OCI-LY7 (cell line): ENCODE results near the gene BDKRB2. TPM values are rescaled to one million over a fixed set of nuclear protein-coding genes. Genes with fewer than 3 reads are reported as not detected.
"Not testable (repeated sequence)": the region's sequence is repeated elsewhere in the genome, so short reads cannot be mapped to it uniquely, and the experiment has no call there.

ENCODE experiments used
- BruUV-seq: library from RNA; stranded (reverse); fragments of 400-500 nt; replicated peaks from 2 replicates; lab custom pipeline; 2021; lab: Mats Ljungman, UMichigan
- CTCF ChIA-PET: fragments of 300-600 bp; sonication (Branson Sonifier 250); formaldehyde crosslinking; loops from one replicate; lab custom pipeline; 2022; ENCODE audit warnings: antibody characterized with exemption; ENCODE audit not compliant: unreplicated experiment; lab: Charles Lee
- POLR2A ChIA-PET: fragments of 300-600 bp; sonication (Branson Sonifier 250); formaldehyde crosslinking; loops from one replicate; lab custom pipeline; 2022; ENCODE audit warnings: antibody characterized with exemption; lab: Charles Lee
- DNase-seq: peaks from one replicate; pipeline ENCODE4 v3.0.0-alpha.2; 2015; ENCODE audit warnings: low spot score
- H2AFZ ChIP-seq: fragments of 200-600 bp; sonication (generic), shearing (Covaris generic); 2 replicates; pipeline ENCODE4 v1.6.1; 2014; ENCODE audit warnings: mild to moderate bottlenecking, antibody characterized with exemption, low read length, moderate library complexity
- H3K27ac ChIP-seq: fragments of 200-600 bp; sonication (generic); 2 replicates; pipeline ENCODE4 v1.5.1; 2014; ENCODE audit warnings: mixed run types, low read depth, mild to moderate bottlenecking, moderate library complexity, low read length, inconsistent platforms; ENCODE audit not compliant: poor library complexity, severe bottlenecking
- H3K36me3 ChIP-seq: fragments of 200-600 bp; sonication (generic); 2 replicates; pipeline ENCODE4 v1.6.1; 2014; ENCODE audit warnings: mild to moderate bottlenecking, antibody characterized with exemption, low read length, moderate library complexity, mixed read lengths; ENCODE audit not compliant: insufficient read depth
- H3K4me1 ChIP-seq: fragments of 200-600 bp; sonication (generic); 2 replicates; pipeline ENCODE4 v1.5.1; 2014; ENCODE audit warnings: mild to moderate bottlenecking, low read length; ENCODE audit not compliant: insufficient read depth, poor library complexity, severe bottlenecking
- H3K4me2 ChIP-seq: fragments of 200-600 bp; sonication (generic); 2 replicates; pipeline ENCODE4 v1.6.1; 2014; ENCODE audit warnings: mild to moderate bottlenecking, low read length
- H3K4me3 ChIP-seq: fragments of 200-600 bp; sonication (generic); 2 replicates; pipeline ENCODE4 v1.5.1; 2014; ENCODE audit warnings: mild to moderate bottlenecking, low read depth, low read length; ENCODE audit not compliant: poor library complexity, severe bottlenecking
- H3K79me2 ChIP-seq: fragments of 200-600 bp; sonication (generic); 2 replicates; pipeline ENCODE4 v1.6.1; 2016; ENCODE audit warnings: low read depth, mild to moderate bottlenecking, low read length, moderate library complexity, mixed read lengths; ENCODE audit not compliant: insufficient read depth
- H3K9me2 ChIP-seq: fragments of 200-600 bp; sonication (generic); 2 replicates; pipeline ENCODE4 v1.6.1; 2016; ENCODE audit warnings: mild to moderate bottlenecking, low read length, mixed read lengths; ENCODE audit not compliant: insufficient read depth
- H3K9me3 ChIP-seq: fragments of 200-600 bp; sonication (generic); 2 replicates; pipeline ENCODE4 v1.6.1; 2014; ENCODE audit warnings: mild to moderate bottlenecking, mixed run types, low read length, mixed read lengths
- H4K20me1 ChIP-seq: fragments of 200-600 bp; sonication (generic); 2 replicates; pipeline ENCODE4 v1.6.1; 2014; ENCODE audit warnings: mild to moderate bottlenecking, antibody characterized with exemption, low read length, moderate library complexity, mixed read lengths; ENCODE audit not compliant: insufficient read depth
- EZH2phosphoT487 ChIP-seq: fragments of 200-600 bp; sonication (generic); IDR thresholded peaks from 2 replicates; pipeline ENCODE4 v1.6.1; 2018; ENCODE audit warnings: low read depth, borderline replicate concordance, mild to moderate bottlenecking, mixed run types, antibody characterized with exemption, low read length, moderate library complexity, mixed read lengths
- intact Hi-C: fragments of 100-400 bp; cut with micrococcal nuclease; formaldehyde crosslinking; loops from one replicate; pipeline ENCODE4 v1.10.0; 2022; ENCODE audit not compliant: unreplicated experiment
- total RNA-seq, 2 experiments: library from RNA; depleted of rRNA in 1 of 2; stranded (reverse); fragments of >200 nt in 1 of 2; shearing (Covaris generic) in 1 of 2; gene quantifications; 2 replicates each; pipeline ENCODE4 v1.2.3, GENCODE V29; 2014 to 2022
- TF ChIP-seq, protein P1 (sequence below): fragments of 200-600 bp; sonication (generic); conservative IDR thresholded peaks from 2 replicates; pipeline ENCODE4 v1.5.1; 2014; ENCODE audit warnings: mild to moderate bottlenecking, antibody characterized with exemption, low read length, moderate library complexity, mixed read lengths

BDKRB2 gene
- total RNA-seq, 2 experiments from 2014 or later, result 0.17 TPM; not detected in 1

DNA sequence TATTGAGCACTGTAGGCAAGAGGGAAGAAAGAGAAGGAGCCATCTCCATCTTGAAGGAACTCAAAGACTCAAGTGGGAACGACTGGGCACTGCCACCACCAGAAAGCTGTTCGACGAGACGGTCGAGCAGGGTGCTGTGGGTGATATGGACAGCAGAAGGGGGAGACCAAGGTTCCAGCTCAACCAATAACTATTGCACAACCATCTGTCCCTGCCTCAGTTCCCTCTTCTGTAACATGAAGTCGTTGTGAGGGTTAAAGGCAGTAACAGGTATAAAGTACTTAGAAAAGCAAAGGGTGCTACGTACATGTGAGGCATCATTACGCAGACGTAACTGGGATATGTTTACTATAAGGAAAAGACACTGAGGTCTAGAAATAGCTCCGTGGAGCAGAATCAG is 37.5 kb downstream of the BDKRB2 start:
- Histone ChIP-seq H3K4me1 (no peaks in the 10 kb centered on the region), H2AFZ (no peak overlapping the region), H4K20me1 (no peaks in the 10 kb centered on the region), H3K9me3 (no peaks in the 10 kb centered on the region), H3K27ac (no peak overlapping the region), H3K79me2 (no peaks in the 10 kb centered on the region), H3K9me2 (no peaks in the 10 kb centered on the region), H3K36me3 (no peaks in the 10 kb centered on the region), H3K4me3 (no peak overlapping the region), H3K4me2 (no peak overlapping the region)
- intact Hi-C loops, result no loop called here
- POLR2A ChIA-PET, result no interaction called here
- DNase-seq, result no peak
- TF ChIP-seq, protein P1, sequence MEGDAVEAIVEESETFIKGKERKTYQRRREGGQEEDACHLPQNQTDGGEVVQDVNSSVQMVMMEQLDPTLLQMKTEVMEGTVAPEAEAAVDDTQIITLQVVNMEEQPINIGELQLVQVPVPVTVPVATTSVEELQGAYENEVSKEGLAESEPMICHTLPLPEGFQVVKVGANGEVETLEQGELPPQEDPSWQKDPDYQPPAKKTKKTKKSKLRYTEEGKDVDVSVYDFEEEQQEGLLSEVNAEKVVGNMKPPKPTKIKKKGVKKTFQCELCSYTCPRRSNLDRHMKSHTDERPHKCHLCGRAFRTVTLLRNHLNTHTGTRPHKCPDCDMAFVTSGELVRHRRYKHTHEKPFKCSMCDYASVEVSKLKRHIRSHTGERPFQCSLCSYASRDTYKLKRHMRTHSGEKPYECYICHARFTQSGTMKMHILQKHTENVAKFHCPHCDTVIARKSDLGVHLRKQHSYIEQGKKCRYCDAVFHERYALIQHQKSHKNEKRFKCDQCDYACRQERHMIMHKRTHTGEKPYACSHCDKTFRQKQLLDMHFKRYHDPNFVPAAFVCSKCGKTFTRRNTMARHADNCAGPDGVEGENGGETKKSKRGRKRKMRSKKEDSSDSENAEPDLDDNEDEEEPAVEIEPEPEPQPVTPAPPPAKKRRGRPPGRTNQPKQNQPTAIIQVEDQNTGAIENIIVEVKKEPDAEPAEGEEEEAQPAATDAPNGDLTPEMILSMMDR, result no peak
- TF ChIP-seq EZH2phosphoT487, result no peak
- CTCF ChIA-PET, result no interaction called here
- no TSS peak for BruUV-seq

DNA sequence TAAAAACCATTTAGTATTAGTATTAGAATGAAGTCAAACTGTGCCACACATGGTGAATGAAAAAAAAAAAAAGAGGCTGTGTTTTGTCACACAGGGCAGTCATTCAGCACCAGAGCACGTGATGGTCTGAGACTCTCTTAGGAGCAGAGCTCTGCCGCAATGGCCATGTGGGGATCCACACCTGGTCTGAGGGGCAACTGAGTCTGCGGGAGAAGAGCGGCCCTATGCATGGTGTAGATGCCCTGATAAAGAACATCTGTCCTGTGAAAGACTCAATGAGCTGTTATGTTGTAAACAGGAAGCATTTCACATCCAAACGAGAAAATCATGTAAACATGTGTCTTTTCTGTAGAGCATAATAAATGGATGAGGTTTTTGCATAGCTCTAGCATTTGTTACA is 39.1 kb downstream of the BDKRB2 start:
- no peaks in the 10 kb centered on the region for H3K36me3 ChIP-seq
- no peak overlapping the region for H3K27ac ChIP-seq
- ChIA-PET POLR2A (interaction anchor here (0.7 kb wide), 1 partner anchor 77 kb away, joined by 3 read pairs; no protein-coding TSS in a partner anchor), CTCF (no interaction called here)
- no peaks in the 10 kb centered on the region for H3K4me1 ChIP-seq
- TF ChIP-seq, protein P1, result no peak
- TF ChIP-seq EZH2phosphoT487, result no peak
- no peak overlapping the region for H3K4me3 ChIP-seq
- no TSS peak for BruUV-seq
- H3K9me2 ChIP-seq, result no peaks in the 10 kb centered on the region
- H3K9me3 ChIP-seq, result no peaks in the 10 kb centered on the region
- H2AFZ ChIP-seq, result no peak overlapping the region
- no peak overlapping the region for H3K4me2 ChIP-seq
- DNase-seq, result no peak
- H3K79me2 ChIP-seq, result no peaks in the 10 kb centered on the region
- intact Hi-C loops, result no loop called here
- H4K20me1 ChIP-seq, result no peaks in the 10 kb centered on the region

DNA sequence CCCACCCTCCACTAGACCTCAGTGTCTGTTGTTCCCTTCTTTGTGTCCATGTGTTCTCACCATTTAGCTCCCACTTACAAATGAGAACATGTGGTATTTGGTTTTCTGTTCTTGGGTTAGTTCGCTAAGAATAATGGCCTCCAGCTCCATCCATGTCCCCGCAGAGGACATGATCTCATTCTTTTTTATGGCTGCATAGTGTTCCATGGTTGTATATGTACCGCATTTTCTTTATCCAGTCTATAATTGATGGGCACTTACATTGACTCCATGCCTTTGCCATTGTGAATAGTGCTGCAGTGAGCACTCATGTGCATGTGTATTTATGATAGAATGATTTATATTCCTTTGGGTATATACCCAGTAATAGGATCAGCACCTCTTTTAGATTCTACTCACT is 40.4 kb downstream of the BDKRB2 start:
- H3K9me3 ChIP-seq, BruUV-seq, CTCF ChIA-PET, H3K9me2 ChIP-seq, H3K36me3 ChIP-seq, H3K4me1 ChIP-seq, H3K4me2 ChIP-seq, H4K20me1 ChIP-seq, POLR2A ChIA-PET, H3K4me3 ChIP-seq, DNase-seq, H3K27ac ChIP-seq, H2AFZ ChIP-seq, H3K79me2 ChIP-seq, intact Hi-C loops: not testable (repeated sequence)
